Measurements from ENCODE around the gene B3GNT3.

Gene B3GNT3

GRCh38 chr19:17794731-17795494 is at the start of gene B3GNT3:
TSS of gene B3GNT3 (plus strand) at chr19:17795138. CDS start at chr19:17807808, 12,670 bp downstream.
- peak; percentile 11 for DNase-seq (ENCODE audit: low read depth)

- peak; percentile 90 for DNase-seq (ENCODE audit: low read depth)
Observed at GRCh38 chr19:17747205-17748098, 47.5 kb upstream of the B3GNT3 start.

DNA sequence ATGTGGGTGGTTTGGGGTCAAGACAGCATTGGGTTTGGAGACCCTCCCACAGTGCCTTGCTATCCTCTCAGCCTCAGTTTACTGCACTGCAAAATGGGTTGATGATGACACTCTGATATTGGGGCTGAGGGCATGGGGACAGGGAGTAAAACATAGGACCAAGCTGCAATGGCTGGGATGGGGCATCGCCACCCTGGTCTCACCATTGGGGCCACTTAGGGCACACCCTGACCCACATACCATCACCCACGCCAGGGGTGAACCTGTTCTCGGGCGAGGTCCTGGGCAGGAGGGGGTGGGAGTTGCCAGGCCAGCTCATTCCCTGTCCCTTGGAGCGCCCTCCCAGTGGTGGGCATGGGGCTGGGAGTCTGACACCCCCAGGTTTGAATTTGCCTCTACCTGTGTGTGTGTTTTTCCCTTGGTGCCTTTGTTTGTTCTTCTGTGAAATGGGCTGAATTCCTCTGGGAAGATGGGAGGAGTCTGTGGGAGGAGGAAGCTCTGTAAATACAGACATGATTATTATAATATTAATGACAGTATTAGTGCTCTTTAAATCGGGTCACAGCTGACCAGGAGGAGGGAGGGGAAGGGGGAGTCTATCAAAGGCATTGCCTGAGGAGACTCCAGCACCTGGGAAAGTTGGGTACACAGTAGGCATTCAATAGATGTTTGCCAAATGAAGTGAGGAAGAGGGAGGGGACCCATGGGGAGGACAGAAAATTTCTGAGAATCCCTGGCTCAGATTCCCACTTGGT is 45.9 kb upstream of the B3GNT3 start:
- no peak for DNase-seq (ENCODE audit: low read depth)

DNA sequence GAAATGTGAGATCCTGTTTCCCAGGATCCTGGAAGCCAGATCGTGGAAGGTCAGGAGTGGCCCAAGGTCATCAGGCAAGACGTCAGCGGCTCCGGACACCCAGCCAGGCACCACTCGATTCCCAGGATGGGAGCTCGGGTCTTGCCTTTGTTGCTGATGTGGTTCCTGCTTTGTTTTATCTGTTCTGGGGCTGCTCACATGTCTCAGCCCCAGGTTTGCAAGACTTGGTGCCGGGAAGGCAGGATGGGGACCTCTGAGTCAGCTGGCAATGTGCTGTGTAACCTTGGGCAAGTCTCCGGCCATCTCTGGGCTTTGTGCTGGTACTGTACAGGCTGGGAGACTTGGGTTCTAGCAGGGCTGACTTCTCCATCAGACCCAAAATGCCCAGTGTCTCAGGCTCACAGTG is 45.0 kb upstream of the B3GNT3 start:
- no peak for DNase-seq (ENCODE audit: low read depth)

DNA sequence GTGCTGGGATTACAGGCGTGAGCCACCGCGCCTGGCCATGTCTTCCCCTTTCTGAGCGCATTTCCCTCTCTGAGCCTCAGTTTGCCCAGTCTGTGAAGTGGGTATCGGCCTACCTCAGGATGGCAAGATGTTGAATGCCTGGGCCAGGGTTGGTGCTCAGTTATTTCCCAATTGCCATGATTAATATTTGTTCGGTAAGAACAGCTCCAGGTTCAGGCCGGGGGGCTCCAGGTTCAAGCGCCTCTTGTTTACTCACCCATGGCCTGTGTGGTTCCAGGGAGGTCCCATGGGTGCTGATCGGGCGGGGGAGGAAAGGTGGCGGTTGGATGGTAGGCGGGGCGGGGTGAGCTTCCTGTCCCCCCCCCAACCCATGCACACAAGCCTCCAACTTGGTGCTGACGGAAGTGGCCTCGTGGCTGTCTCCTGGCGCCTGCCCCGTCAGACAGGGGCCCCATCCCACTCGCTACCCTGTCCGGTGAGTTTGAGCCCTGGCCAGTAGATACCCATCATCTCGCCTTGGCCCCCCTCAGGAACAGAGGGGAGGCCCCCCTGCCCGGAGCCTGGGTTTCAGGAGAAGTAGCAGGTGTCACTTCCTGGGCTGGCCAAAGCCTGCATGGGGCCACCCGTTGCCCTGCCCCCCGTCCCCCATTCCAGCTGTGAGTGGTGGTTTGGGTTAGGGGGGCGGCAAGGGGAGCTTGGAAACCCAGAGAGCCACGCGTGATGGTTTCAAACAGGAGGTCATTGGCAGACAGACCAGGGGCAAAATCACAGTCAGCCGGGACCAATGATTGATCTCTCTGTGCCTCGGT is 43.6 kb upstream of the B3GNT3 start, which contains the start of gene FCHO1:
FCHO1 (plus strand) TSS at position 375 of the 809 bp plus-strand sequence. CDS start 3,688 bp downstream, outside the sequence.
- DNase-seq (ENCODE audit: low read depth): peak; percentile 82

- DNase-seq (ENCODE audit: low read depth): no peak
Observed at GRCh38 chr19:17751912-17752273, 43.0 kb upstream of the B3GNT3 start.

GRCh38 chr19:17752865-17753639 is 41.9 kb upstream of the B3GNT3 start:
- DNase-seq (ENCODE audit: low read depth): no peak

DNA sequence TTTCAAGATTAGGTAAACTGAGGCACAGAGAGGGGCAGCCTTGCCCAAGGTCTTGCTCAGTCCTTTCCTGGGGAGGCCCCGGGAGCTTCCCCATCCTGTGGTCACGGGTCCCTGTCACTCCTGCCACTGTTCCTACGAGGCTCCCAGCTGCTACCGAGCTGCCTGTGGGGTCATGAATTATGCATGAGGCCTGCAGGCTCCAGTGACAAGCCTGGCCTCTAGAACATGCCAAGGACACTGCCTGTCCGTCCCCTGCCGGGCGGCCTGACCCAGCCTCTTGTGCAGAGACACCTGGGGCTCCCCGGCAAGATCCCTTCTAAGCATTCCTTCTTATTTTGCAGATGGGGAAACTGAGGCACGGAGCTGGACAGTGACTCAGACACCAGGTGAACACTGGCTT is 41.0 kb upstream of the B3GNT3 start:
- DNase-seq (ENCODE audit: low read depth): no peak

GRCh38 chr19:17754634-17755442 is 40.1 kb upstream of the B3GNT3 start:
- no peak for DNase-seq (ENCODE audit: low read depth)

GRCh38 chr19:17755443-17755890 is 39.5 kb upstream of the B3GNT3 start:
- no peak for DNase-seq (ENCODE audit: low read depth)

DNA sequence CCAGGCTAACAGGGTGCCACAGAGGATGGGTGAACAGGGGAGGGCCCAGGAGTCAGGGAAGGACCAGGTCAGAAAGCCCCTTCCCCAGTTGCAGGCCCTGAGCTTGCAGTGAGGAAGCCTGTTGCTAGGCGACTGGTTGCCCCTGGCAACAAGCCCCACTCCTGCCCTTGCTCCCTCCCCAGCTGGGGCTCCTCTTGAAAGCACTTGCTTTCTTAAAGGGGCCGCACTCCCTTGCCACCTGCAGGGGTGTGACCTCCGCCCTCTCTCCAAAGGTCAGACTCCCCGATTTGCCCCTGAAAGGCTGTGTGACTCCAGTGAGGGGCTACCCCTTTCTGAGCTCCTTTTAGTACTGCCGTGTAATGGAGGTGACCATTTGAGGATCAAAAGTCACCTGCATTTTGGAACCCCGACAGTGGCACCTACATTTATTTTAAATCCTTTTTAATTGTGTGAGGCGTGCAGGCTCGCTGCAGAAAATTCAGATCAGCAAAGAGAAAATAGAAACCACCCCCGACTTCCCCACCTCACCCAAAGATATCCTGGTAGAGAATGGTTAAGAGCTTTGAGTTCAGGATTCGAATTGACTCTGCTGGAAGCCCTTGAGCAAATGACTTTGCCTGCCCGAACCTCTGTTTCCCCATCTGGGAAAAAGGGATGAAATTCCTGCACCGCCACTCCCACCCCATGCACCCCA is 38.8 kb upstream of the B3GNT3 start:
- no peak for DNase-seq (ENCODE audit: low read depth)

DNA sequence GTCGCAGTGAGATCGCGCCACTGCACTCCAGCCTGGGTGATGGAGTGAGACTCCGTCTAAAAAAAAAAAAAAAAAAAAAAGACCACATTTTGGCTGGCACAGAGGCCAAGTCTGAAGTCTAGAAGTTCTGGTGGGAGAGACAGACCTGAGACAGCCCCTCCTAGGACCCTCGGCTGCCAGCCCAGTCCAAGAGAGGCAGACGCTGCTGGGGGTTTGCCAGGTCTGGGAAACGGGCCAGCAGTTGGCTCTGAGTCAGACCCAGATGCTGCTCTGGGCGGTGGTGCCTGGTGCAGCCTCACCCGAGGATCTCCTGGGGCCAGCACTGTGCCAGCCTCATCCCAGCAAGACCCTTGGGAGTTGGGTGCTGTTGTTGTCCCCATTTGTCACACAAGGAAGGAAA is 37.8 kb upstream of the B3GNT3 start:
- no peak for DNase-seq (ENCODE audit: low read depth)

DNA sequence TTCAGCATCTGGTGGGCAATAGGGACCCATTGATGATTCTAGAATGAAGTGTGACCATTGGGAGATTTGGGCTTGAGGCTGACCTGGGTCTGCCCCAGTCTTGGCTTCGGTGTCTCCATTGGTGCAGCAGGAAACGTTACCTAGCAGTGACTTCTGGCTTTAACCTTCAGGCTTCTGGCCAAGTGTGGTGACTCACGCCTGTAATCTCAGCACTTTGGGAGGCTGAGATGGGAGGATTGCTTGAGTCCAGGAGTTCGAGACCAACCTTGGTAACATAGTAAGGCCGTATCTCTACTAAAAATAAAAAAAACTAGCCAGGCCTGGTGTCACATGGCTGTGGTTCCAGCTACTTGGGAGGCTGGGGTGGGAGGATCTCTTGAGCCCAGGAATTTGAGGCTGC is 36.4 kb upstream of the B3GNT3 start:
- no peak for DNase-seq (ENCODE audit: low read depth)

GRCh38 chr19:17761148-17761547 is 33.8 kb upstream of the B3GNT3 start:
- DNase-seq (ENCODE audit: low read depth): no peak

GRCh38 chr19:17762505-17763229 is 32.3 kb upstream of the B3GNT3 start:
- no peak for DNase-seq (ENCODE audit: low read depth)

- DNase-seq (ENCODE audit: low read depth): no peak
Observed at GRCh38 chr19:17764348-17764747, 30.6 kb upstream of the B3GNT3 start.

GRCh38 chr19:17765069-17765618 is 29.8 kb upstream of the B3GNT3 start:
- no peak for DNase-seq (ENCODE audit: low read depth)

- DNase-seq (ENCODE audit: low read depth): no peak
Observed at GRCh38 chr19:17766543-17767131, 28.3 kb upstream of the B3GNT3 start.
